Astrocyte (in vitro differentiated cells and primary cell): ENCODE results near the gene SERPINB6. TPM values are rescaled to one million over a fixed set of nuclear protein-coding genes. Genes with fewer than 3 reads are reported as not detected.

Experiments used
- DNase-seq: peaks from one replicate; pipeline ENCODE4 v3.0.0-alpha.2; 2010; ENCODE audit warnings: low read depth
- FAIRE-seq: peaks from 2 replicates; lab custom pipeline; 2011; peaks lifted over from hg19 to GRCh38; lab: Jason Lieb, UNC
- H2AFZ ChIP-seq: 2 replicates; pipeline ENCODE4 v1.6.0; 2012; ENCODE audit warnings: low read depth, low read length, inconsistent platforms
- H3K27ac ChIP-seq: 2 replicates; pipeline ENCODE4 v1.5.1; 2011; ENCODE audit warnings: low read depth, low read length, inconsistent platforms
- H3K27me3 ChIP-seq: 2 replicates; pipeline ENCODE4 v1.6.0; 2011; ENCODE audit warnings: low read length, inconsistent platforms; ENCODE audit not compliant: insufficient read depth
- H3K36me3 ChIP-seq: 2 replicates; pipeline ENCODE4 v1.5.1; 2011; ENCODE audit warnings: low read length, inconsistent platforms; ENCODE audit not compliant: insufficient read depth
- H3K4me1 ChIP-seq: 2 replicates; pipeline ENCODE4 v1.5.1; 2011; ENCODE audit warnings: low read length, inconsistent platforms; ENCODE audit not compliant: insufficient read depth
- H3K4me2 ChIP-seq: 2 replicates; pipeline ENCODE4 v1.6.0; 2012; ENCODE audit warnings: low read length, inconsistent platforms
- H3K4me3 ChIP-seq: 2 replicates; pipeline ENCODE4 v1.5.1; 2011; ENCODE audit warnings: low read depth, mild to moderate bottlenecking, low read length, inconsistent platforms; ENCODE audit not compliant: insufficient read depth
- H3K79me2 ChIP-seq: 2 replicates; pipeline ENCODE4 v1.6.0; 2012; ENCODE audit warnings: mild to moderate bottlenecking, low read length, inconsistent platforms; ENCODE audit not compliant: insufficient read depth
- H3K9ac ChIP-seq: 2 replicates; pipeline ENCODE4 v1.6.0; 2012; ENCODE audit warnings: mild to moderate bottlenecking, low read length, inconsistent platforms
- H3K9me3 ChIP-seq: 2 replicates; pipeline ENCODE4 v1.5.1; 2012; ENCODE audit warnings: low read depth, mild to moderate bottlenecking, low read length, inconsistent platforms; ENCODE audit not compliant: insufficient read depth
- H4K20me1 ChIP-seq: 2 replicates; pipeline ENCODE4 v1.6.0; 2012; ENCODE audit warnings: low read length, inconsistent platforms; ENCODE audit not compliant: insufficient read depth
- H3K27ac Mint-ChIP-seq: one replicate; pipeline ENCODE4 v1.8.0; 2021; ENCODE audit warnings: mild to moderate bottlenecking, mixed read lengths; ENCODE audit not compliant: unreplicated experiment
- H3K27me3 Mint-ChIP-seq: one replicate; pipeline ENCODE4 v1.8.0; 2021; ENCODE audit warnings: low read depth, mixed read lengths; ENCODE audit not compliant: unreplicated experiment
- H3K36me3 Mint-ChIP-seq: one replicate; pipeline ENCODE4 v1.8.0; 2021; ENCODE audit warnings: low read depth, mixed read lengths; ENCODE audit not compliant: unreplicated experiment
- H3K4me1 Mint-ChIP-seq: one replicate; pipeline ENCODE4 v1.8.0; 2021; ENCODE audit warnings: low read depth, mixed read lengths; ENCODE audit not compliant: unreplicated experiment
- H3K4me3 Mint-ChIP-seq: one replicate; pipeline ENCODE4 v1.8.0; 2021; ENCODE audit warnings: mild to moderate bottlenecking, moderate library complexity, mixed read lengths; ENCODE audit not compliant: unreplicated experiment
- H3K9me3 Mint-ChIP-seq: one replicate; pipeline ENCODE4 v1.8.0; 2021; ENCODE audit warnings: mild to moderate bottlenecking, mixed read lengths; ENCODE audit not compliant: unreplicated experiment
- CTCF ChIP-seq: IDR thresholded peaks from 2 replicates; pipeline ENCODE4 v1.5.1; 2011; ENCODE audit warnings: low read depth, mild to moderate bottlenecking, inconsistent platforms, low read length, moderate library complexity; ENCODE audit not compliant: insufficient read depth
- EZH2 ChIP-seq: IDR thresholded peaks from 2 replicates; pipeline ENCODE4 v1.6.1; 2012; ENCODE audit warnings: mild to moderate bottlenecking, low read length, inconsistent platforms; ENCODE audit not compliant: insufficient read depth
- total RNA-seq: library from RNA; stranded (reverse); gene quantifications from 2 replicates; pipeline ENCODE4 v1.2.1, GENCODE V29; 2021

The SERPINB6 gene
- total RNA-seq, 1 donor from 2014 or later = 68.4 TPM

GRCh38 chr6:2940851-2941250 is 30.5 kb downstream of the SERPINB6 start:
- peaks cover 4% of the 10 kb centered on the region for H3K27me3 Mint-ChIP-seq
- Histone ChIP-seq H3K36me3 (no peaks in the 10 kb centered on the region), H3K27ac (no peak overlapping the region), H3K9ac (no peak overlapping the region), H3K79me2 (no peaks in the 10 kb centered on the region), H3K27me3 (no peaks in the 10 kb centered on the region), H2AFZ (no peak overlapping the region), H3K9me3 (no peaks in the 10 kb centered on the region), H3K4me1 (no peaks in the 10 kb centered on the region), H3K4me2 (no peak overlapping the region), H4K20me1 (no peaks in the 10 kb centered on the region), H3K4me3 (no peak overlapping the region)
- H3K36me3 Mint-ChIP-seq = peaks cover 6% of the 10 kb centered on the region
- no peak overlapping the region for H3K4me3 Mint-ChIP-seq
- no peaks in the 10 kb centered on the region for H3K9me3 Mint-ChIP-seq
- H3K4me1 Mint-ChIP-seq = no peaks in the 10 kb centered on the region
- H3K27ac Mint-ChIP-seq = no peak overlapping the region
- FAIRE-seq (no peak), DNase-seq (no peak)
- no peak for TF ChIP-seq CTCF
- no peak for TF ChIP-seq EZH2

GRCh38 chr6:2940010-2940850 is 31.1 kb downstream of the SERPINB6 start:
- DNase-seq = no peak
- Mint-ChIP-seq H3K4me1 (no peaks in the 10 kb centered on the region), H3K4me3 (no peak overlapping the region), H3K36me3 (peaks cover 4% of the 10 kb centered on the region), H3K9me3 (no peaks in the 10 kb centered on the region), H3K27ac (no peak overlapping the region), H3K27me3 (peaks cover 4% of the 10 kb centered on the region)
- Histone ChIP-seq H3K36me3 (no peaks in the 10 kb centered on the region), H3K4me2 (no peak overlapping the region), H4K20me1 (no peaks in the 10 kb centered on the region), H3K4me3 (no peak overlapping the region), H3K27ac (no peak overlapping the region), H2AFZ (no peak overlapping the region), H3K4me1 (no peaks in the 10 kb centered on the region), H3K27me3 (no peaks in the 10 kb centered on the region), H3K9me3 (no peaks in the 10 kb centered on the region), H3K9ac (no peak overlapping the region), H3K79me2 (no peaks in the 10 kb centered on the region)
- no peak for FAIRE-seq
- TF ChIP-seq CTCF (no peak), EZH2 (no peak)

- no peak overlapping the region for H3K4me3 Mint-ChIP-seq
- no peaks in the 10 kb centered on the region for H3K4me1 Mint-ChIP-seq
- Histone ChIP-seq H3K36me3 (no peaks in the 10 kb centered on the region), H3K9me3 (no peaks in the 10 kb centered on the region), H3K4me3 (no peak overlapping the region), H3K4me2 (no peak overlapping the region), H3K27me3 (peaks cover 1% of the 10 kb centered on the region), H3K4me1 (no peaks in the 10 kb centered on the region), H2AFZ (no peak overlapping the region), H3K79me2 (no peaks in the 10 kb centered on the region), H3K27ac (no peak overlapping the region), H3K9ac (no peak overlapping the region), H4K20me1 (no peaks in the 10 kb centered on the region)
- no peak for TF ChIP-seq CTCF
- no peak for TF ChIP-seq EZH2
- DNase-seq = no peak
- peaks cover 4% of the 10 kb centered on the region for H3K27me3 Mint-ChIP-seq
- H3K36me3 Mint-ChIP-seq = peaks cover 2% of the 10 kb centered on the region
- H3K27ac Mint-ChIP-seq = no peak overlapping the region
- no peaks in the 10 kb centered on the region for H3K9me3 Mint-ChIP-seq
- no peak for FAIRE-seq
Observed at GRCh38 chr6:2939315-2940009, 31.9 kb downstream of the SERPINB6 start.
